HG02970 (cell line): ENCODE data around the gene MRPS25.

Experiments
- ATAC-seq: cut with Tn5 transposase; IDR thresholded peaks from one replicate; pipeline ENCODE4 v1.9.1; 2021; ENCODE audit warnings: mild to moderate bottlenecking, moderate library complexity, moderate number of reproducible peaks; ENCODE audit not compliant: unreplicated experiment, low FRiP score

MRPS25 gene

DNA sequence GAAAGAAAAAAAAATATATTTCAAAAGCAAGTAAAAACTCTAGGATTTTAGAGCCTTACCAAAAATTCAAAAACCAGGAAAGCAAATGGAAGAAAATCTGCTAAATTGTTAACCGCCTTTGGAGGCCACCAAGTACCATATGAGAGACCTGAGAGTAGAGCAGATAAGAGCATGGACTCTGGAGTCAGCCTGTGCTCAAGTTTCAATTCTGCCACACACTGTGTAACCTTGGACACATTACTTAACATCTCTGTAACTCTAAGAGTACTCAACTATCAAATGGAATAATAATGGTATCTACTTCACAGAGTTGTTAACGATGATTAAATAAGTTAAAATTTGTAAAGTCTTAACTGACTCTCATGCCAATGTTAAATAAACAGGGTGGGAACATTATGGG, 21.1 kb upstream of the MRPS25 start:
- ATAC-seq: no peak

DNA sequence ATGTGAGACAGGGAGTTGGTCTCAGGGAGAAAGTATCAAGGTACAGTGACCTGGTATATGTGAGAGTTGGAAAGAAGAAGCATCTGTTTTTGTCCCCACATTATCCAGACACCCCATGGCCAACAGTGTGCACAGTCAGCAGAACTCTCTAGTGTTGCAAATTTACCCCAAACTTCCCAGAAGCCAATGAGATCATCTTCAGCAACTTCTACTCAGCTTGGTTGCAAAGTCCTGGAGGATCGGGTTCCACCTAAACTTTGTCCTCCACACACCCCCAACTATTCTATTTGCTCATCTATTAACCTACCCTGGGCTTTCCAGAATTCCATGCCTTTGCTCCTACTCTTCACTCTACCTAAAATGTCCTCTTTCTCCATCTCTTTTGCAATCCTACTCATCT, 18.1 kb upstream of the MRPS25 start:
- no peak for ATAC-seq

DNA sequence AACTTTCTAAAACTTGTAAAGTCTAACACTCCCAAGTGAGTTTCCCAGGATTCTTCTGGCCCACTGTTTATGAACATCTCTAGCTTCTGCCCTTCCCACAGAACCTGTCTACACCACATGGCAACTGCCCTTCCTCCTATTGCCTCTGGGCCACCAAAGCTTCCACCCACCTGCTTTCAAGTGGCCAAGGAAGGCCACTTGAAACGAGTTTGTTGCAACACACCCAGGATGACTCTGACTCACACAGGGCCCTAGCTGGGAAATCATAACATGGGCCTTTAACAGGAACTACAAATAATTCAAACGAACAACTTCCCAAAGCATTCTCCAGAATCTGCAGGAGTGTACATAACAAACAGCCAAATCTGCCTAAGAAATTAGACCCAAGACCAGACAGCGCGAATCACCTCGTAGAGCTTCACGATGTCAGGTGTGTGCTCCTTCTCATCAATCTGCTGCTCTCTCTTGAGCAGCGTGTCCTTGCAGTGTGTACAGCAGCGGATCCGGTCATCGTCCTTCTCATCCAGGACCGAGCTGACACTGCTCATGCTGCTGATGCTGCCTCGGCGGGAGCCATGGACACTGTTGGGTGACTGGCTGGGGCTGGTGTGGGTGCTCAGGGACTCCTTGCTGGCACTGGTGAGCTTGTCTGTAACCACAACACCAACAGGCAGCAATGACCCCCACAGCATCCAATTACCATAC, 17.0 kb upstream of the MRPS25 start:
- no peak for ATAC-seq

DNA sequence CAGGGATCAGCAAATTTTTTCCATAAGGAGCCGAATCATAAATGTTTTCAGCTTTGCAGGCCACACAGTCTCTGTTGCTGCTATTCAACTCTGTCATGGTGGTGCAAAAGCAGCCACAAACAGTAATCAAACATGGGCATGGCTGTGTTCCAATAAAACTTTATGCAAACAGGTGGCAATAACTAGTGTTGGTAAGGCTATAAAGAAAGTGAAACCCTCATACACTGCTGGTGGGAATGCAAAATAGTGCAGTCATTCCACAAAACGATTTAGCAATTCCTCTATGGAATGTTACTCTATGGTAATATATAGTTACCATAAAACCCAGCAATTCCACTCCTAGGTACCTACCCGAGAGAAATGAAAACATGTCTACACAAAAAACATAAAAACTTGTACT, 14.0 kb upstream of the MRPS25 start:
- ATAC-seq: no peak

- ATAC-seq: no peak
These were observed 9.4 kb upstream of the MRPS25 start for GRCh38 chr3:15074500-15074899.

DNA sequence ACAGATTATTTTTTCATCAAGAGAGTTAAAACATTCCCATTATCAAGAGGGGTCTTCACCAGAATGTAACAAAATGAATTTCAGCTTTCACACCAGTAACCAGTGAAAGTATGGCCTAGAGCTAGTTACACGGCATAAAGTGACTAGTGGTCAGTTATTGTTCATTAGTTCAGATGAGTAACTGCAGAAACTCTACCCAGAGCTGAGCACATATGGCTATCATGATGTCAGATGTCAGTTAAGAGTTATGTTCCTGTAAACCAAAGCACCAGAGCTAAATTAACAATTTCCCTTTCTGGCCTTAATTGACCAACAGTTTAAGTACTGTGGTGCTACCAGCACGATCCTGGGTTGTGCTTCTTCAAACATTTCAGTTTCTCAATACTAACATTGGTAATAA, 6.6 kb upstream of the MRPS25 start:
- no peak for ATAC-seq

GRCh38 chr3:15069441-15069840, 4.3 kb upstream of the MRPS25 start:
- ATAC-seq: no peak

- no peak for ATAC-seq
These were observed 1.4 kb upstream of the MRPS25 start for GRCh38 chr3:15066467-15066866.

DNA sequence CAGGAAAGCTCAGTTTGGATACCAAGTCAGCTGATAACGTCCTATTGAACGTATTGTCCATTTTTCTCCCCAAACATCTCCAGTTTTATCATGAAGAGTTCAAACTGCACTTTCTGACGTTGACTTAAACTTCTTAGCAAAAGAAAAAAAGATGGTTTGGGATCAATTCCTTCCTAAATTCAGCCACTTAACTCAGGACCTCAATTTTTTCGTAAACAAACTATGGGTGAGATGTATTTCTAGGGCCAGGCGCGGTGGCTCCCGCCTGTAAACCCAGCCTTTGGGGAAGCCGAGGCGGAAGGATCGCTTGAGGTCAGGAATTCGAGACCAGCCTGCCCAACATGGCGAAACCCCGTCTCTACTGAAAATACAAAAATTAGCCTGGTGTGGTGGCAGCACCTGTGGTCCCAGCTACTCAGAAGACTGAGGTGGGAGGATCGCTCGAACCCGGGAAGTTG, 464 bp upstream of the MRPS25 start:
- ATAC-seq: no peak

DNA sequence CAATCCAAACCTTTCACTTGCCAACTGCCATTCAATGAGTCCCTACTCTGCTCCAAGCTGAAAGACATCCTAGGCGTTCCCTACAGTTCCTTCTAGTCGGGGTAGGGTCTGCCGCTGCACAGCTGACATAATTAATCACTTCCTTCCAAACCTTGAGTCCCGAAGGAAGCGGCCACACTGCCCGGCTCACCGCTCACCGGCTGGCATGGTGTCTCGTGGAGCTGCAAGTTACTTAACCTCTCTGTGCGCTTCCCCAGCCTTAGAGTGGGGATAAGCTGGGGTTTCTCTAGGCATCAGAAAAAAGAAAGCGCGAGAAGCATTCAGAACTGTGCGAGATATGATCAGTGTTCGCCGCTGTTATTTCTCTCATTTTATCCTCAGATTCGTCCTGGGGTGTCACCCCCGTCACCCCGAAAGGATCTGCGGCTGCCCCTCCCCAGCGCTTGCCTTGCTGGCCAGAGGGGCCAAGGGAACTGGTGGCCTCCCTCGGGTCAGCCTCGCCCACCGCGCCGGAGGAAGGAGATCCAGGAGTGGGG, 748 bp downstream of the MRPS25 start:
- no peak for ATAC-seq

DNA sequence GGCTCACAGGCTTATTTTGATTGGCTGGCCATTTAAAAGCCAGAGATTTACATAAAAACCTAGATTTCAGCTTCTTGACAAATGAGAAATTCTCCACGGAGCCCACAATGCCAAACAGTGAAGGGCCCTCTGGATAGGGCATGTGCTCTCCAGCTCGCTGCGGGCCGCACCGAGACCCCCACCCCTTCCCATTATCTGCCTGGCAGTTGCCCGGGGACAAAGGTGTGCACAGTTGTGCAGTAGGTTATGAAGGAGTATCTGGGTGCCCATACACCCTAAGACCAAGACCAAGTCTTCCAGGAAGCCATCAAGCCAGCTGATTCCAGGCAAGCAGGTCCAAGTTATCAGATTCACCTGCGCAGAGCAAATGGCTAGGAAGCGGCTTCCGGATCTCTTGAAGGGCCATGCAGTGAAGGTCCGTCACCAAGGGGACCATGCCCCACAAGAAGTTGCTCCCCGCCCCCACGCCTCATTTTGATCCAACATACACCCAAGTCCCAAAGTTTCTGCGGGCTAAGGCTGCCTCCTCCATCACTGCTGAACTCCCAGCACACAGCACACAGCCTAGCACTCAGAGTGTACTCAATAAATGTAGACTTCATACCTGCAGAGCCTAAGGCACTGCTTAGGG, 1.3 kb downstream of the MRPS25 start:
- ATAC-seq: no peak

- ATAC-seq: no peak
These were observed 1.9 kb downstream of the MRPS25 start for GRCh38 chr3:15063238-15063637.

DNA sequence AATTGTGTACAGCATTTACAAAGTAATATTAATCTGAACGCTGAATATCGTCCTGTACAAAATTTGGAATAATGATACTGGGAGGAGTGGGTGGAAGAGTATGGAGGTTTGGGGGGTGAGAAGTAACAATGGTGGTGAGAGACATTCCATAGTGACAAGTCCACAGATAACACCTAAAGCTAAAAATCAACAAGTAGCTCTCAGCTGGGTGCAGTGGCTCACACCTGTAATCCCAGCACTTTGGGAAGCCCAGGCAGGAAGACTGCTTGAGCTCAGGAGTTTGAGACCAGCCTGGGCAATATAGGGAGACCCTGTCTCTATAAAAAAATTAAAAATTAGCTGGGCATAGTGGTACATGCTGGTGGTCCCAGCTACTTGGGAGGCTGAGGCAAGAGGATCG, 5.1 kb downstream of the MRPS25 start:
- no peak for ATAC-seq

- ATAC-seq: no peak
These were observed 8.3 kb downstream of the MRPS25 start for GRCh38 chr3:15056676-15057404.

GRCh38 chr3:15055019-15055557, 10.0 kb downstream of the MRPS25 start:
- no peak for ATAC-seq

- ATAC-seq: no peak
These were observed 11.6 kb downstream of the MRPS25 start for GRCh38 chr3:15053541-15053940.

- ATAC-seq: no peak
These were observed 12.5 kb downstream of the MRPS25 start for GRCh38 chr3:15052335-15053242.

GRCh38 chr3:15051531-15051930, 13.6 kb downstream of the MRPS25 start:
- no peak for ATAC-seq

GRCh38 chr3:15050405-15051092, 14.6 kb downstream of the MRPS25 start:
- ATAC-seq: no peak

DNA sequence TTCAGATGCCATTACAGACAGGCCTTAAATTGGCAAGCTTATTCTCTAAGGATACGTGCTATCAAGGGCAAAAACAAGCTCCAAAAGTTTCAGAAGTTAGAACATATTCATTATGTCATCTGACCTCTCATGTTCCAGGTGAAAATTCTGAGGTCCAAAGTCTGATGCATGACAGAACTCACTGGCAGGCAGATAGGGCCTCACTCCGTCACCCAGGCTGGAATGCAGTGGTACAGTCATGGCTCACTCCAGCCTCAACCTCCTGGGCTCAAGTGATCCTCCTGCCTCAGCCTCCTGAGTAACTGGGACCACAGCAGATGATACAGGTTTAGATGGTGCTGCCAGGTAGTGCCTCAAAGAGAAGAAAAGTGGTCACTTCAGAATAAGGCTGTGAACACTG, 15.5 kb downstream of the MRPS25 start:
- ATAC-seq: no peak
